Stimulated activated CD8-positive, alpha-beta memory T cell treated with anti-CD3 and anti-CD28 coated beads, Interleukin-7, amount 100 ng/mL, for 1 hour (primary cell): ENCODE data around the gene USP6.
A peak's percentile ranks its signal among the peaks of the same experiment; 100 is the strongest.
"Not testable (repeated sequence)": the region's sequence is repeated elsewhere in the genome, so short reads cannot be mapped to it uniquely, and the experiment has no call there.

Source experiments
- DNase-seq, 2 donors: peaks; one replicate each; pipeline ENCODE4 v3.0.0-alpha.2; 2020; ENCODE audit warnings: low read depth in 2 of 2

USP6 gene

DNA sequence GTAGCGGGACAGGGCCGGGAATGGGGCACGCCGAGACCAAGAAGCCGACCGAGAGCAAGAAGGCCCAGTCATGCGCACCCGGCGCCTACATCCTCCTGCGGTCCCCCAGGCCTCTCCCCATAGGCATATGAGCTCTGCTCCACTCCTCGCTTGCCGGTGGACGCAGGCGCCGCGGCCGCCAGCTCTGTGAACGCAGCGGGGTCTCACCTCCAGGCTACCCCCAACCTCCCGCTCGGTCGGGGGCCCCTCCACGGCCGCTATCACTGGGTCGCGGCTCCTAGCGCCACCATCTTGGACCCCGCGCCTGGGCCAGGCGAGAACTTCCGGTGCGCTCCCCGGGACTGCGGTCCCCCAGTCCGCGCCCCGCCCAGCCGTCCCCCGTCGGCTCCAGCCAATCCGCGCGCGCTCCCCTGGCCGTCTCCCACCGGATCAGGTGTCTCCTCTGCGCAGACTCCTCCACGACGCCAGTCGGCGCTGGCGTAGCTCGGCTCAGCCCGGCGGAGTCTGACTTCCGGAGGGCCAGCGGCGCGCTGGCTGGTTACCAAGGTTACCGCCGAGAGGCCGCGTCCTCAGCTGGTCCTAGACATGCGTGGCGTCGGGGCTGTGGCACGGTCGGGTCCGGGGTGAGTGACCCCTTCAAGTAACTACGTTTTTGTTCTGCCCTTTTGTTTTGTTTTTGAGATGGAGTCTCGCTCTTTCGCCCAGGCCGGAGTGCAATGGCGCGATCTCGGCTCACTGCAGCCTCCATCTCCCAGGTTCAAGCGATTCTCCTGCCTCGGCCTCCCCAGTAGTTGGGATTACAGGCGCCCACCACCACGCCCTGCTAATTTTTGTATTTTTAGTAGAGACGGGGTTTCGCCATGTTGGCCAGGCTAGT is 75.9 kb downstream of the USP6 start, which contains the start of gene ZNF594:
ZNF594 (minus strand) TSS at position 328 of the 877 bp plus-strand sequence. CDS start 7,612 bp downstream, outside the sequence.
- peak; percentile 92 to 96 for DNase-seq

DNA sequence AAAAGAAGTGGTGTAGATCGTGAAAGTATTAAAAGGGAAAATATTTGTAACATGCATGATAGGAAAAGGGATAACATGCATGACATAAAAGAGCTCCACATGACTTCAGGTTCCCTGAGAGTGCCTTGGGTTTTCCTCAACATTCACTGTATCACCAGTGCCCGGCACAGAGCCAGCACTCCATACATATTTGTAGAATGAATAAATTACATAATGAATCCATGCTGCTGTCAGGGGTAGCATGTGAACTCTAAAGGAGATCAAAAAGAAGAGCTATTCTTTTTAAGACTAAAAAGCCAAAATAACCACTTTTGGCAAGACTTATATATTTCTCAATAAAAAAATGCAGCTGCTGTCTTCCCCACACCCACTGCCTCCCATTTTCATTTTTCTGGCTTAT is 78.5 kb downstream of the USP6 start:
- DNase-seq, result no peak

DNA sequence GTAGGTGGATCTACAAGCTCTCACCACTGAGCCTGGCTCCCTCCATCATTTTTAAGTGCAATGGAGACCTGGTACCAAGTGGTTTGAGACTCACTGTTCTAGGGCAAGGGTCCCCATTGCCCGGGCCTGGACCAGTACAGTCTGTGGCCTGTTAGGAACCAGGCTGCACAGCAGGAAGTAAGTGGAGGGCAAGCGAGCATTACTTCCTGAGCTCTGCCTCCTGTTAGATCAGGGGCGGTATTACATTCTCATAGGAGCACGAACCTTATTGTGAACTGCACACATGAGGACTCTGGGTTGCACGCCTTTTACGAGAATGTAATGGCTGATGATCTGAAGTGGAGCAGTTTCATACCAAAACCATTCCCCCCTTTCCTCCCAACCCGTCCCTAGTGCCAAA is 82.6 kb downstream of the USP6 start:
- DNase-seq, result no peak

DNA sequence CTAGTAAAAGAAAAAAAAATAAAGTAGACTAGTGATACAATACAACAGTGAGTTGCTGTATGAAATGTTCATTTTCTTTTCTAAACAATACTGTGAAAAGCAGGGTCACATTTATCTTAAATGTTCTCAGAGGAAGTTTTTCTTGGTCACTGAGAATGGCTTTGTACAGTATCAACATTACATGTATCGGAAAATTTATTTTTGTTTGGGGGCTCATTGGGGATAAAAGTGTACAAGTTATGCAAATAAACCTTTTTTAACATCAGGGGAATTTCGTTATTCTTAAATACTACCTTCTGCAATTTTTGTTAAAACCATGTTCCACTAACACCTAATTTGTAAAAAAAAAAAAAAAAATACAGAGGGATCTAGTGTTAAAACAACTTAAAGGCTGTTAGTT is 84.5 kb downstream of the USP6 start:
- DNase-seq, result no peak

DNA sequence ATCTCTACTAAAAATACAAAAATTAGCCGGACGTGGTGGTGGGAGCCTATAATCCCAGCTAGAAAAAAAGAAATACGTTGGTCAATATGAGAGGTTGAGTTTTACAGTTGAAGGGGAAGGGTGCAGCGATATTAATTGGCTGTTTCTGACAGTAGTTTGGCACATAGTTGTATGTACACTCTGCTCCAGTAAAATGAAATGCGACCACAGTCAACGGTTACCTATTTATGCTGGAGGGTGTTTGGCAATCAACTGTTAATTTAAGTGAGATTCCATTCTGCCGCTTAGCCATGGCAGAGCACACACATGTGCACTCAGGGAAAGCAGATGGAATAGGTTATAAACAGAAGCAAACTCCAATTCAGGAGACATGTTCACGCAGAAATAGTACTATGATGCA is 85.2 kb downstream of the USP6 start:
- no peak for DNase-seq

DNA sequence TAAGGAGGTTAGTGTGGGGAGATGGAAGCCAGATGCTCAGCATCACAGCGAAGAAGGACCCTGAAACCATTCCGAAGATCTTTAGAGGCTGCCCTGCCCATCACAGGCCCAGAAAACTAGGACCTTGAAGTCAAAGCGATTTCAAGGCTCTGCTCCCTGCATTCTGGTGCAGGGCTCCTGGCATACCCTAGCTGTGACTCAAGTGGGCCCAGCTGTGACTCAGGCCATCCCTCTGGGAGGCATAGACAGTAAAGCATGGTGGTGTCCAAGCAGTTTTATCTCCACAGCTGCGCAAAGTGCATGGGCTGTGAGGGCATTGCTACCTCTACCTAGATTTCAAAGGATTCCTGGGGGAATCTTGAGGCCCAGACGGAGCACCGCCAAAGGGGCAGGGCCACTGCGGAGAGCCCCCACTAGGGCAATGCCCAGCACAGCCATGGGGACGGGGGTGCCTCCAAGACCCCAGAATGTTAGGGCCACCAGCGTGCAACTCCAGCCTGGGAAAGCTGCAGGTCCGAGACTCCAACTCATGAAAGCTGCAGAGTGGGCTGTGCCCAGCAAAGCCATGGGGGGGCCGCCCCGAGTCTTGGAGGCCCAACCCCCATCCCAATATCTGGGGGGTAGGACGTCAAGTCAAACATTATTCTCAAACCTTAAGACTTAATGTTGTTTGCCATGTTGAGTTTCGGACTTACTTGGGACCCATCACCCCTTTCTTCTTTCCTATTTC is 87.5 kb downstream of the USP6 start:
- no peak for DNase-seq

DNA sequence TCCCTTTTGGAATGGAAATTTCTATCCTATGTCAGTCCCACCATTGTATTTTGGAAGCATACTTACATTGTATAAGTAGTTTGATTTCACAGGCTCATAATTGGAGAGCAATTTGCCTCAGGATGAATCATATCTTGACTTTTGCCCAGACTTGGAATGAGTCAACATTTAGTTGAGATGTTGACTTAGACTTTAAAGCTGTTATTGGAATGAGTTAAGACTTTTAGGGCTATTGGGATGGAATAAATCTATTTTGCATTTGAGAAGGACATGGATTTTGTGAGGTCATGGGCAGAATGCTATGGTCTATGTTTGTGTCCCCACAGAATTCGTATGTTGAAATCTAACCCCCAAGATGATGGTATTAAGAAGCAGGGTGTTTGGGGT is 88.1 kb downstream of the USP6 start:
- DNase-seq, result no peak

DNA sequence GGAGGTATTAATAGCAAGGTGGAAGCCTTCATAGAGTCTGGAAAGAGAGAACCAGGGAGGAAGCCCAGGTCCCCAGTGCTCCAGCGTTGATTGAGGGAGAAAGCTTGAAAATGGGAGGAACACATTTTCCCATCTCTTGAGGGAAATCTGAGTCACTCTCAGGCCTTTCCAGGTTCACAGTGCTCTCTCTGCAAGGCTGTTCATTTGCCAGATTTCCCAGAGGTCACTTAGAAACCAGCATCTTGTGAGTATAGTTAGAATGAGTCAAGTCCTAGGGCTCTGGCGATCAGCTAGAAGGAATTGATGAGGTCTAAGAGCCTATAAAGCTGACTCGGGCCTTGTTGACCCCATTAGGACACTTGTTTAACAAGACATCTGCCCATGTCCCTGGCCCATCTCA is 93.6 kb downstream of the USP6 start:
- DNase-seq, result no peak

DNA sequence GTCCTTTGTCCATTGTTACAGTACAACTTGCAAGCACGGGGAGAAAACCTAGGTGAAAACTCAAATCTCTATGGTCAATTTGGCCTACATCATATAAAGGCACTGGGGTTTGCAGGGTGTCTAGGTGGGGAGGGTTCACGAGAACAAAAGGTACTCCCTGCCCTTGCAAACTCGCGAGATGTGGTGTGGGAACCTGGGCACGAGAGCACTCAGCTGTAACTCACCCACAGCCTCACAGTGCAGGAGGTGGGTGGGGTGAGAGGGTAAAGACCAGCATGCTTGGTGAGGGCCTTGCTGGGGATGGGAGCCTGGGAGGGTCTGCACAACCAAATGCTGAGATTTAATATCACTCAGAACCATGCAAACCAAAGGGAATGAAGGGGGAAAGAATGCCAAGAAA is 94.3 kb downstream of the USP6 start:
- no peak for DNase-seq

DNA sequence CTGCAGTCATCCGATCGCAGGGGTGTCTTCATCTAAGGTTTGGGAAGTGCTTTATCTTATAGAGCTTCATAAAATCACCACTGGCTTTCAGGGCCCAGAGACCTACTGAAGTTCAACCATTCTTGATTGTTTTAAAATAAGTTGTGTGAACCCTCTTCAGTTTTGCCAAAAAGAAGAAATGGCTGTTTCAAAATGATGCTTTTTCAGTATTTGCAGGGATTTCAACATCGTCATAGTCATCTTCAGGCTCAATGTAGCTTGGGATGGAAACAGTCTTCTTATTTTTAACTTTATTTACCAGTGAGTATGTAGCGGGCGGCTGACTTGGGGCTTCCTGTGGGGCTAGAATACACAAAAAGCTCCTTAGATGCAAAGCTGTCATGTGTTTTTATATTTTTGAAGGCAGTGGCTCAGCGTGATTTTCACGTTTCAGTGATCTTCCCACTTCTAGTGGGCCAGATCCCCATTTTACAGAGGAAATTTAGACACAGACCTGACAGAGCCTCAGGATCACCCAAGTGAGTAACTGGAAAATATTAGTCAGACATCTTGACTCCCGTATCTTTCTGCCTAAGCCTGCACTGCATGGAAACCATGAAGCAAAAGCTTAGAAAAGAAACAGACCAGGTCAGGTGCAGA is 94.9 kb downstream of the USP6 start:
- no peak for DNase-seq

DNA sequence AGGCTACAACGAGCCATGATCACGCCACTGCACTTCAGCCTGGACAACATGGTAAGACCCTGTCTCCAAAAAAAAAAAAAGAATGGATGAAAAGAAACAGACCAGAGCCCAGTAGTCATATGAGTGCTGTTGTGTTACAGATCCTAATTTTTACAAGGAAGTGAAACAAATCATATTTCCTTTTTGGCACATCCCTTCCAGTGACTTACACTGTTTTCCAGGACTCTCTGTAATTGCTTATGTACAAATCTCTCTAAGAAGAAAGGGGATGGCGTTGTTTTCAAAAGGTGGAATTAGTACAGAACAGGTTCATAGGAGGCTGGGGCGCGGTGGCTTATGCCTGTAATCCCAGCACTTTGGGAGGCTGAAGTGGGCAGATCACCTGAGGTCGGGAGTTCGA is 95.6 kb downstream of the USP6 start:
- DNase-seq, result no peak

DNA sequence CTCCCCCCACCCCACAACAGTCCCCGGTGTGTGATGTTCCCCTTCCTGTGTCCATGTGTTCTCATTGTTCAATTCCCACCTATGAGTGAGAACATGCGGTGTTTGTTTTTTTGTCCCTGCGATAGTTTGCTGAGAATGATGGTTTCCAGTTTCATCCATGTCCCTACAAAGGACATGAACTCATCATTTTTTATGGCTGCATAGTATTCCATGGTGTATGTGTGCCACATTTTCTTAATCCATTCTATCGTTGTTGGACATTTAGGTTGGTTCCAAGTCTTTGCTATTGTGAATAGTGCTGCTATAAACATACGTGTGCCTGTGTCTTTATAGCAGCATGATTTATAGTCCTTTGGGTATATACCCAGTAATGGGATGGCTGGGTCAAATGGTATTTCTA is 101.7 kb downstream of the USP6 start:
- not testable (repeated sequence) for DNase-seq

DNA sequence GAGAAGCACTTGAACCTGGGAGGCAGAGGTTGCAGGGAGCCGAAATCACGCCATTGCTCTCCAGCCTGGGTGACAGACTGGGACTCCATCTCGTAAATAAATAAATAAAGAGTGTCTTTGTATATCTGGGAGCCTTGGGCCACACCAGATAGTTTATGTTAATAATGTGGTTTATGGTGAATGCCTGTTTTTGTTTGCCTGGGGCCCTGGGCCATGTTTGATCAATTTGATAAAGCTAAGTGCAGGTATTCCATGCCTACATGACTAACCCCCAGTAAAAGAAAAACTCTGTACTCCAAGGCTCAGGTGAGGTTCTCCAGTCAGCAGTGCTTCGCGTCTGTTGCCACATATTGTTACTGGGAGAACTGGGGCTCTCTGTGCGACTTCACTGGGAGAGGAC is 103.7 kb downstream of the USP6 start:
- DNase-seq, result no peak

DNA sequence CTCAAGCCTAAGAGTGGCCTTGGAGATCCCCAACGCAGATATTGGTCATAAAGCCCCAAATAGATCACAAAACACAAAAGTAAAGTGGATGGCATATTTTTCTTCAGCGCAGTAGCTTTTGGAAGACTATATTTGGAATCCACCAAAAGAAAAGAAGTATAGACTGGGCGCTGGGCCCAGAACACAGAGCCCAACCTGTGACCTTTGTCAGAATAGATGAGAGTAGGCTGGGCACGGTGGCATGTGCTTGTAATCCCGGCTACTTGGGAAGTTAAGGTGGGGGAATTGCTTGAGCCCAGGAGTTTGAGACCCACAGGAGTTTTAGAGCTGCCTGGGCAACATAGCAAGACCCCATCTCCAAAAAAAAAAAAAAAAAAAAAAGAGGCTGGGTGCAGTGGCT is 104.2 kb downstream of the USP6 start:
- DNase-seq, result no peak

DNA sequence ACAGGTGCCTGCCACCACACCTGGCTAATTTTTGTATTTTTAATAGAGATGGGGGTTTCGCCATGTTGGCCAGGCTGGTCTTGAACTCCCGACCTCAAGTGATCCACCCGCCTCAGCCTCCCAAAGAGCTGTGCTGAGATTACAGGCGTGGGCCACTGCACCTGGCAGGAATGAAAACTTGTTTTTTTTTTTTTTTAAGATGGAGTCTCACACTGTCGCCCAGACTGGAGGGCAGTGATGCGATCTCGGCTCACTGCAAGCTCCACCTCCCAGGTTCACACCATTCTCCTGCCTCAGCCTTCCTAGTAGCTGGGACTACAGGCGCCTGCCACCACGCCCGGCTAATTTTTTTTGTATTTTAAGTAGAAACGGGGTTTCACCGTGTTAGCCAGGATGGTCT is 106.1 kb downstream of the USP6 start:
- DNase-seq, result not testable (repeated sequence)
